NOMO-1 (cell line): ENCODE measurements around the gene EIF4E3.
A peak's percentile ranks its signal among the peaks of the same experiment; 100 is the strongest.

ENCODE experiments used
- DNase-seq, 2 experiments: peaks; one replicate each; lab custom pipeline; 2025; ENCODE audit not compliant: unreplicated experiment in 2 of 2; lab: John Stamatoyannopoulos, UW

Gene EIF4E3

GRCh38 chr3:71692139-71692538 is 33.1 kb downstream of the EIF4E3 start:
- DNase-seq, result no peak

- no peak for DNase-seq
Observed at GRCh38 chr3:71690341-71690841, 34.8 kb downstream of the EIF4E3 start.

- DNase-seq, result peak in 1 of 2 experiments; percentile 17
Observed at GRCh38 chr3:71689291-71689690, 35.9 kb downstream of the EIF4E3 start.

- no peak for DNase-seq
Observed at GRCh38 chr3:71688121-71688520, 37.1 kb downstream of the EIF4E3 start.

GRCh38 chr3:71685686-71686085 is 39.5 kb downstream of the EIF4E3 start:
- DNase-seq, result no peak

- no peak for DNase-seq
Observed at GRCh38 chr3:71684757-71685386, 40.3 kb downstream of the EIF4E3 start.

GRCh38 chr3:71684046-71684756 is 41.0 kb downstream of the EIF4E3 start:
- DNase-seq, result no peak

- DNase-seq, result peak; percentile 54 to 85
Observed at GRCh38 chr3:71681224-71681668, 44.0 kb downstream of the EIF4E3 start.

GRCh38 chr3:71680603-71681002 is 44.6 kb downstream of the EIF4E3 start:
- DNase-seq, result no peak

- no peak for DNase-seq
Observed at GRCh38 chr3:71676931-71677330, 48.3 kb downstream of the EIF4E3 start.

- DNase-seq, result no peak
Observed at GRCh38 chr3:71673486-71673885, 51.7 kb downstream of the EIF4E3 start.

GRCh38 chr3:71672807-71673206 is 52.4 kb downstream of the EIF4E3 start:
- no peak for DNase-seq

GRCh38 chr3:71672340-71672739 is 52.9 kb downstream of the EIF4E3 start:
- DNase-seq, result no peak

GRCh38 chr3:71671216-71671845 is 53.9 kb downstream of the EIF4E3 start:
- no peak for DNase-seq

- DNase-seq, result no peak
Observed at GRCh38 chr3:71662568-71662967, 62.6 kb downstream of the EIF4E3 start.

GRCh38 chr3:71662056-71662455 is 63.1 kb downstream of the EIF4E3 start:
- DNase-seq, result no peak

GRCh38 chr3:71659864-71660591 is 65.2 kb downstream of the EIF4E3 start:
- DNase-seq, result no peak

- DNase-seq, result no peak
Observed at GRCh38 chr3:71657831-71658530, 67.2 kb downstream of the EIF4E3 start.

GRCh38 chr3:71655061-71655460 is 70.1 kb downstream of the EIF4E3 start:
- no peak for DNase-seq

GRCh38 chr3:71653414-71653807 is 71.8 kb downstream of the EIF4E3 start:
- no peak for DNase-seq
